ENCODE measurements around the gene TYW1. TPM values are rescaled to one million over a fixed set of nuclear protein-coding genes. Genes with fewer than 3 reads are reported as not detected.
"Not testable (repeated sequence)": the region's sequence is repeated elsewhere in the genome, so short reads cannot be mapped to it uniquely, and the experiment has no call there.

Gene TYW1
- total and polyA plus RNA-seq, 2 donors = 13.7 to 23.6 TPM

DNA sequence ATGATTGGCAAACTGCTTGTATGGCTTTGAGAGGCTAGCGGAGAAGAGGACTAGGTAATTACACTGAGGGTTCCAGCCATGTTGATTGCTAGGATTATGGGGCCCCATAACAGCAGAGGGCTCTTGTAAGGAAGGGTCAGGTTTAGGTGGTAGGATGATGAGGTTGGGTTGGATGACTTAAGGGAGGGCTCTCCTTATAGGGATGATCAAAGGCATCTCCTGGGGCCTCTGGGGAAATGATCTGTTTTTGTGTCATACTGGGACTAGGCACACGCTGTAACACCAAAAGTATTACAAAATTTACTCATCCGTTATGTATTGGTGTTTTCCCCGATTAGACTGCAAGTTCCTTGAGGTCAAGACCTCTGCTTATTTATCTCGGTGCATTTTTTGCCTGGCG lies 103.4 kb downstream of the TYW1 start:
- WGBS = 97% methylated on average over 6 of the region's 6 CpGs
- H3K4me1 ChIP-seq (ENCODE audit: insufficient read depth); DNase-seq (ENCODE audit: extremely low spot score); H3K27ac ChIP-seq (ENCODE audit: low read depth); H3K36me3 ChIP-seq (ENCODE audit: insufficient read depth); H3K4me3 ChIP-seq (ENCODE audit: low read depth, low read length): not testable (repeated sequence)

DNA sequence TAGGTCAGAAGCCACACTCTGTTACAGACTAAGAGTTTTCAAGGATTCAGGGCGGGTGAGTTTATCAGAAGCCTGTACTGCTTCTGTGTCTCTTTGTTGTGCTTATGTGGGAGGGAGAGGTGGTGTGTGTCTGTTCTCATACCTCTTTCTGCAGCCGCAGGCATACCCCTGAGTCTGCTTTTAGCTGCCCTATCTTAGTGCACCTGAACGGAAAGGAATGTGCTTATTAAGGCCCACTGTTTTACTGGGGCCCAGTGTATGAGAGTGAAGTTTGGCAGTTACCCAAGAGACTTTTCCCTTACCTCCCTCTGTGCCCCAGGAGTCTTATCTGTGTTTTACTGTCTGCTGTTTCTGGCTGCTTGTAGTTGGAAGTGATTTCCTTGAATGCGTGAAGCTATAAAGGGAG lies 104.3 kb downstream of the TYW1 start:
- no peak overlapping the region for H3K4me3 ChIP-seq (ENCODE audit: low read depth, low read length)
- no peak for DNase-seq (ENCODE audit: extremely low spot score)
- WGBS = 53% methylated on average over 4 of the region's 4 CpGs
- H3K27ac ChIP-seq (ENCODE audit: low read depth) = no peak overlapping the region
- H3K36me3 ChIP-seq (ENCODE audit: insufficient read depth) = no peaks in the 10 kb centered on the region
- H3K4me1 ChIP-seq (ENCODE audit: insufficient read depth) = no peaks in the 10 kb centered on the region

DNA sequence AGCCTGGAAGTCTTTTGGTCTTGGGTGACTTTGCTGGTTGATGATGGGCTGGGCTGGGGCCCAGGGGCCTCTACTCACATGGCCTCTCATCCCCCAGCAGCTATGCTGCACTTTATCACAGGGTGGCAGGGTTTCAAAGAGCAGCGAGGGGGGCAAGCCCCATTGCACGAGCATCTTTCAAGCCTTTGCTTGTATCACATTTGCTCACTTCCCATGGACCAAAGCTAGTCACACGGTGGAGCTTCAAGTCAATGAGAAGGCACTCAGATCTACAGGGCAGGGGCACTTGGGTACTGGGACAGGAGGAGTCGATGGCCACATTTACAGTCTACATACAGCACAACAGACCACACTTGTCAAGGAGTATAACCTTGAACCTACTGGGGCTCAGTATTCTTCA lies 108.3 kb downstream of the TYW1 start:
- not testable (repeated sequence) for H3K36me3 ChIP-seq (ENCODE audit: insufficient read depth); H3K4me1 ChIP-seq (ENCODE audit: insufficient read depth); H3K27ac ChIP-seq (ENCODE audit: low read depth); H3K4me3 ChIP-seq (ENCODE audit: low read depth, low read length); DNase-seq (ENCODE audit: extremely low spot score)
- WGBS = 81% methylated on average over 4 of the region's 4 CpGs

DNA sequence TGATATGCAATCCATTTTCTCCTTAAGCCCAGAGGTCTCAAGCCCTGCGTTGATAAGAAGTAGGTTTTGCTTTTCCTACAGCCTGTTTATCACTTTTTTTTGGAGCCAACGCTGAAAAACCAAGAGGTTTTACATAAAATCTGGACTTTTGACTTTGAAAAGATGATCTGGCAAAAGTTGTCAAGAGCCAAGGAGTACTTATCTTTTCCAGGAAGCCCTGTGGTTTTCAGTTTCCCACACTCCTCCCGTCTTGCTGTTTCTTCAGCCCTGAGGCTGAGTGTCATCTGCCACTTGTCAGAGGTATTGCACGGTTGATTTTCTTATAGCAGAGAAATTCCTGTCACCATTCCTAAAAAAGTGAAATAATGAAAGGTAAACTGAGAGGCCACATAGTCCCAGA lies 108.7 kb downstream of the TYW1 start:
- H3K4me3 ChIP-seq (ENCODE audit: low read depth, low read length) = no peak overlapping the region
- H3K4me1 ChIP-seq (ENCODE audit: insufficient read depth) = no peaks in the 10 kb centered on the region
- no peak overlapping the region for H3K27ac ChIP-seq (ENCODE audit: low read depth)
- H3K36me3 ChIP-seq (ENCODE audit: insufficient read depth) = no peaks in the 10 kb centered on the region
- WGBS = 59% methylated on average over 4 of the region's 4 CpGs
- DNase-seq (ENCODE audit: extremely low spot score) = no peak

DNA sequence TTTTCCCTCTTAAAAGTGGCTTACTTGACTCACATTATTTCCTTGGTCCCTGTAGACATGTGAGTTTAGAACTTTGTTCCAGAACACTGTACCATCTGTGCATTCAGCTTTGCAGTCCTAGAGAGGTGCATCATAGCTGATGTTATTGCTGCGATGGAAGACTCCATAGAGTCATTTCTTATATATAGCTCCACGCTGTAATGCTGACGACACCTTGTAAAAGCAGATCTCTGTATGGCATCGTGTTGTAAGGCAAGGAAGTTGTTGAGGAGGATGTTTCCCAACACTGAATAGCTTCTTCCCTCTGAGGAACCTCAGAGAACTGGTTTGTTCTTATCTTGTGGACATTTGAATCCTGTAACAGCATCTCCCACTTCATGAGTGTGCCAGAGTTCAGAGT lies 109.6 kb downstream of the TYW1 start:
- H3K27ac ChIP-seq (ENCODE audit: low read depth); H3K4me1 ChIP-seq (ENCODE audit: insufficient read depth); DNase-seq (ENCODE audit: extremely low spot score); H3K36me3 ChIP-seq (ENCODE audit: insufficient read depth); H3K4me3 ChIP-seq (ENCODE audit: low read depth, low read length): not testable (repeated sequence)
- 65% methylated on average over 4 of the region's 4 CpGs for WGBS

DNA sequence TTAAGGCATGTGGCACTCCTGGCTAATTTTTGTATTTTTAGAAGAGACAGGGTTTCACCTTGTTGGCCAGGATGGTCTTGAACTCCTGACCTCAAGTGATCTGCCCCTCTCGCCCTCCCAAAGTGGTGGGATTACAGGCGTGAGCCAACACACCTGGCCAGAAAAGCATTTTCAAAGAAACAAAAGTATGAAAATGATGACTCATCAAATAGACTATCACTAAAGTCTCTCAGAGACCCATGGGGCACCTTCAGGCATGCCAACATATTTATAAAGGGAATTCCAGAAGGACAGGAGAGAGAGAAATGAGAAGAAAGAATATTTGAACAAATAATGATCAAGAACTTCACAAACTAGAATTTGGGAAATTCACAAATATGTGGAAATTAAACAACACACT lies 114.7 kb downstream of the TYW1 start:
- not testable (repeated sequence) for DNase-seq (ENCODE audit: extremely low spot score); H3K4me1 ChIP-seq (ENCODE audit: insufficient read depth); H3K4me3 ChIP-seq (ENCODE audit: low read depth, low read length); H3K36me3 ChIP-seq (ENCODE audit: insufficient read depth); H3K27ac ChIP-seq (ENCODE audit: low read depth)
- WGBS = 97% methylated on average over 2 of the region's 2 CpGs

DNA sequence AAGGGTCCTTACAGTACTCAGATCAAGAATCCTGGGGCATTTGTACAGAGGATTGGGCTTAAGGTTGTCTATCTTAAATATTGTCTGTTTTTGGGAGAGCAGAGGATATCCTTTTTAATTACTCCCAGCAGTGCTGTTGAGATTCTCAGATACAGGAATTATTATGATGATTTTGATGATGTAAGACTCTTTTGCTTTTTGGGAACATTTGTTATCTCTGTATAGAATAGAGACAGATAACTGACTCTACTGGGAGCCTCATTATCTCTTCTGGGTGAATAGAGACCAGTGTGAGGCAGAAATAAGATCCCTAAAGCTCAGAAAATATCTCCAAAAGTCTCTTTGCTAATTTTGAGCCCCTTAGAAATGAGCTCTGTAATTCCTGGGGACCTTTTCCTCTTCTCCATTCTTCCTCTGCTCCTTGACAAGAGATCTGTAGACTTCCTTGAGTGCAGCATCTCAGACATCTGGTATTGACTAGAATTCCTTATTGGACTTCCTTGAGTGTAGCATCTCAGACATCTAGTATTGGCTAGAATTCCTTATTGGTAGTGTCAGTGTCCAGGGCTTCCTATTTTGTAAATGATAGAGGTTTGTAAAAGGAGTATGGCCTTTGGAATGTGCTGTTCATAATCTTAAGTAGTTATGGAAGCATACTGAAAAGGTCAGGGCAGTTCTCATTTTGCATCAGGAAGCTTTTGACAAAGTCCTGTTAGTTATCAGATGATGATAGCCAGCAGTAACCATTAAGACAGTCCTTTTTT lies 118.0 kb downstream of the TYW1 start:
- not testable (repeated sequence) for H3K36me3 ChIP-seq (ENCODE audit: insufficient read depth); DNase-seq (ENCODE audit: extremely low spot score); H3K27ac ChIP-seq (ENCODE audit: low read depth); H3K4me1 ChIP-seq (ENCODE audit: insufficient read depth); H3K4me3 ChIP-seq (ENCODE audit: low read depth, low read length)

DNA sequence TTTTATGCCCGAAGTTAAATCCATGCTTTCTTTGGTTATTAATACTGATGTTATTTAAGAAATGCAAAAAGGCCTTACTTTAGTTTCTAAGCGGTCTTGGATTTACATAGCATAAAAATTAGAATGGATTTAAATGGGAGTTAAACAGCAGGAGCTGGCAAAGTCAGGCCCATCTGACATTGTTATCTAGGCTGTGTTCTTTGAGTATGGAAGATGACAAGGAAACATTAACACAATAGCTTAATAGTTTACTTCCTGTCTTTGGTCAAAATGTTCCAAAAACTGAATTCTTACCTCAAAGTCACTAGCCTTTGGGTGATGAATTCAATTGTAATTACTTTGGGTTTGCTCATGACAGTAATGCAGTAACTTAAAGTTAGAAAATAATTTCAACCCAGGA lies 123.9 kb downstream of the TYW1 start:
- not testable (repeated sequence) for H3K36me3 ChIP-seq (ENCODE audit: insufficient read depth)

DNA sequence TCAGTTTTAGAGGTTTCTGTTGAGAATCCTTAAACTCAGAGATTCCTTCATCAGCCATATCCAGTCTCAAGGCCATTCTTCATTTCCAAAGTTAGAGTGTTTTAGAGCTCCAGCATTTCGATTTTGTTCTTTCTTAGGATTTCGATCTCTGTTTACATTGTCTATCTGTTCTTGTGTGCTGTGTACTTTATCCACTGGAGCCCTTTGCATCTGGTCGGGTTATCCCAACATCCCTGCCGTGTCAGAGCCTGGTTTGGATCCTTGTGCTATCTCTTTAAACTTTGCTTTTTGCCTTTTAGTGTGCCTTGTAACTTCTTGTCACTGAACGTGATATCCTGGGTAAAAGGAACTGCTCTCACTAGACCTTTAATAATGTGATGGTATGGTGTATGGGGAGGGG lies 131.6 kb downstream of the TYW1 start:
- 64% methylated on average over 5 of the region's 5 CpGs for WGBS
- H3K4me1 ChIP-seq (ENCODE audit: insufficient read depth); H3K4me3 ChIP-seq (ENCODE audit: low read depth, low read length); DNase-seq (ENCODE audit: extremely low spot score); H3K27ac ChIP-seq (ENCODE audit: low read depth); H3K36me3 ChIP-seq (ENCODE audit: insufficient read depth): not testable (repeated sequence)

More for the DNA sequence above, 123.9 kb downstream of the TYW1 start:
- not testable (repeated sequence) for DNase-seq (ENCODE audit: extremely low spot score); H3K4me1 ChIP-seq (ENCODE audit: insufficient read depth); H3K27ac ChIP-seq (ENCODE audit: low read depth); H3K4me3 ChIP-seq (ENCODE audit: low read depth, low read length)
- 74% methylated on average over 2 of the region's 2 CpGs for WGBS

DNA sequence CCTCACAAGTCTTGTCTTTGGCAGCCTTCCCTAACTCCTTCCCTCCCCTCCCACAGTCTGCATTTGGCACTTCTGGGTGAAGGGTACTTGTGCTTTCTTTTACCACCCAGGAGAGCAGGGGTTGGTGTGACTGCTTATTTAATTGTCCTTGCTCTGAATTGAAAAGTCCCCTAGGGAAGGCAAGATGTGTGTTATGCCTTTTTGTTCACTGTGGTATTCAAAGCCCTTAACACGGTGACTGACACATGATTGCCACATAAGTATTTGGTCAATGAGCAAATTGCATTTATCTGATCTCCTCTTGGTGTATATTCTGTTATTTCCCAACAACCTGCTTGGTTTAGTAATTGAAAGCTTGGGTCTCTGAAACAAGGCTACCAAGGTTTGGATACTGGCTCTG lies 134.1 kb downstream of the TYW1 start:
- not testable (repeated sequence) for H3K4me1 ChIP-seq (ENCODE audit: insufficient read depth); H3K36me3 ChIP-seq (ENCODE audit: insufficient read depth); DNase-seq (ENCODE audit: extremely low spot score); H3K27ac ChIP-seq (ENCODE audit: low read depth); H3K4me3 ChIP-seq (ENCODE audit: low read depth, low read length)
- WGBS = 83% methylated on average over 1 of the region's 1 CpG

DNA sequence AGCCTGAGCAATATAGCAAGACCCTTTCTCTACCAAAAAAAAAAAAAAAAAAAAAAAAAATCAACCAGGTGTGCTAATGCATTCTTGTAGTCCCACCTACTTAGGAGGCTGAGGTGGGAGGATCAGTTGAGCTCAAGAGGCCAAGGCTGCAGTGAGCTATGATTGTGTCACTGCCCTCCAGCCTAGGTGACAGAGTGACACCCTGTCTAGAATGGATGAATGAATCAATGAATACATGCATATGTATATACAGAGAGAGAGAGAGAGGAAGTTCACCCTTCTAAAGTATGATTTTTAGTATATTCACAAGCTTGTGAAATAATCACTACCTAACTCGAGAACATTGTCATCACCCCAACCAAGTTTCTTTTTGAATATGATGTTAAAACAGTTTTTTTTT lies 138.3 kb downstream of the TYW1 start:
- not testable (repeated sequence) for H3K4me1 ChIP-seq (ENCODE audit: insufficient read depth); DNase-seq (ENCODE audit: extremely low spot score); H3K4me3 ChIP-seq (ENCODE audit: low read depth, low read length); H3K36me3 ChIP-seq (ENCODE audit: insufficient read depth); H3K27ac ChIP-seq (ENCODE audit: low read depth)
- WGBS = 98% methylated on average over 1 of the region's 1 CpG

DNA sequence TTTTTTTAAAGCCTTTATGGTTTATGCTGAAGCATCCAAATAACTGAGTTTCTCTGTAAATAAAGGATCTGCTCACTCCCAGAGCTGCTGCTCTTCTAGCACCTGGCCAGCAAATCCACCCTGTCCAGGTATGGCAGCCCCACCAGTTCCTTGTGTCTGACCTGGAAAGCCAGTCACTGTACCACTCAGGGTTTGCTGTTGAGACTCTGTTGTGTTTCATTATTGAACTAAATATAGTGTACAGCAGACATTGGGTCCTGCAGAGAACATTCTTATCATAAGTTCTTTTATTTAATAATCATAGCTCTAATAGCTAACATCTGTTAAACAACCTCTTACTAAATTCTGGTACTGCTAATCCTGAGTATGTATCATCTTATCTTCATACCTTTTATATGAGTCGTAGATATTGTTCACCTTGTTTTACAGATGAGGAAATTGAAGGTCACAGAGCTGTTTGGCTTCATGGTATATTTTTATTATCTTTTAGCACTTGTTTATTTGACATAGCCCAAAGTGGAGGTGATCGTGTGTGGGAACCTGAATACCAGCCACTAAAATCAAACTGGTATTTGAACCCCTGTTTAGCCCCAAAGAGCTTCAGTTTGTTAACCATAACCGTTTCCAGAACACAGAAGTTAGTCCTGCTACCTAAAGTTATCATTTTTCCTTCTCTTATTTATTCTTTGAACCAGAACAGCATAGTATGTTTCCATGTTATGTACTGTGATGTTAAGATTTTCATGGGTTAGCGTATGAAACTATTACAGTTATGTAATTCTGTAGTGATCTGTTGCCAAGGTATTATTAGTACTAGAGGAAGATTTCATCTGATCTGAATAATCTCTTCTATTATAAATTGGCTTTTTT lies 139.2 kb downstream of the TYW1 start:
- not testable (repeated sequence) for H3K36me3 ChIP-seq (ENCODE audit: insufficient read depth); DNase-seq (ENCODE audit: extremely low spot score); H3K4me3 ChIP-seq (ENCODE audit: low read depth, low read length); H3K27ac ChIP-seq (ENCODE audit: low read depth); H3K4me1 ChIP-seq (ENCODE audit: insufficient read depth)
- 53% methylated on average over 4 of the region's 4 CpGs for WGBS

DNA sequence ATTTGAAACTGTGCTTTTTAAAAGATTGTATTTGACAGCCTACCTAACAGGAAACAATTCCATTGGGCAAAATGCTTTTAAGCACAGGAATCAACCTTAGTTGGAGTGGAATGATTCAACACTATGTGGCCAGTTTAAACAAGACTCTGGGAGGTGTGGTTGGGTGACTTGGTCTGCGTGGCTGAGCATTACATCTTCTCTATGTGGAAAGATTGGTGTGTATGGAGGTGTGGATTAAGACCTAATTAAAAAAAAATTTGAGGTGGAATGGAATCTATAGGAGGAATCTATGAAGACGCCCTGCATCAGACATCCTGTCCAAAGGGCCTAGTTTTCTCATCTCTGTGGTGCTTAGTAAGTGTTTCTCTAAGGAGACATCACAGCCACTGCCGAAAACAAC lies 140.9 kb downstream of the TYW1 start:
- H3K27ac ChIP-seq (ENCODE audit: low read depth); DNase-seq (ENCODE audit: extremely low spot score); H3K4me1 ChIP-seq (ENCODE audit: insufficient read depth); H3K36me3 ChIP-seq (ENCODE audit: insufficient read depth); H3K4me3 ChIP-seq (ENCODE audit: low read depth, low read length): not testable (repeated sequence)
- 93% methylated on average over 3 of the region's 3 CpGs for WGBS

DNA sequence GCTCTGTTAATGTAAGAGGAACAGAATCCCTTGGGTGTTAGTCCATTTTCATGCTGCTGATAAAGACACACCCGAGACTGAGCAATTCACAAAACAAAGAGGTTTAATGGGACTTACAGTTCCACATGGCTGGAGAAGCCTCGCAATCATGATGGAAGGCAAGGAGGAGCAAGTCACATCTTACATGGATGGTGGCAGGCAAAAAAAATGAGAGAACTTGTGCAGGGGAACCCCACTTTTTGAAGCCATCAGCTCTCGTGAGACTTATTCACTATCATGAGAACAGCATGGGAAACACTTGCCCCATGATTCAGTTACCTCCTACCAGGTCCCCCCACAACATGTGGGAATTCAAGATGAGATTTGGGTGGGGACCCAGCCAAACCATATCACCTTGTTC lies 143.2 kb downstream of the TYW1 start:
- not testable (repeated sequence) for H3K4me1 ChIP-seq (ENCODE audit: insufficient read depth); H3K4me3 ChIP-seq (ENCODE audit: low read depth, low read length); DNase-seq (ENCODE audit: extremely low spot score); H3K27ac ChIP-seq (ENCODE audit: low read depth); H3K36me3 ChIP-seq (ENCODE audit: insufficient read depth)
- WGBS = 93% methylated on average over 3 of the region's 3 CpGs

Measured in urinary bladder (tissue), 4 donors.